Mesodermal cell (in vitro differentiated cells): ENCODE data around the gene CD300A.

Experiments
- H3K27ac ChIP-seq: 2 replicates; pipeline ENCODE4 v1.7.0; 2013; ENCODE audit warnings: mild to moderate bottlenecking, low read depth, low read length, moderate library complexity; ENCODE audit not compliant: severe bottlenecking
- H3K36me3 ChIP-seq: 2 replicates; pipeline ENCODE4 v1.7.1; 2013; ENCODE audit warnings: mild to moderate bottlenecking, low read length, moderate library complexity; ENCODE audit not compliant: control insufficient read depth, insufficient read depth
- H3K4me1 ChIP-seq: one replicate; pipeline ENCODE4 v1.7.1; 2013; ENCODE audit warnings: mild to moderate bottlenecking, low read length; ENCODE audit not compliant: insufficient read depth, control insufficient read depth, poor library complexity, severe bottlenecking
- H3K4me3 ChIP-seq: 2 replicates; pipeline ENCODE4 v1.7.0; 2013; ENCODE audit warnings: low read length, control low read depth, mild to moderate bottlenecking; ENCODE audit not compliant: insufficient read depth, poor library complexity, severe bottlenecking; ENCODE audit errors: extremely low read depth
- H3K9me3 ChIP-seq: 2 replicates; pipeline ENCODE4 v1.7.1; 2013; ENCODE audit warnings: mild to moderate bottlenecking, low read length, moderate library complexity; ENCODE audit not compliant: control insufficient read depth
- WGBS, 2 experiments: methylation state at CpG; one replicate each; pipeline ENCODE4 v1.1.5; 2013; ENCODE audit warnings: missing lambda C conversion rate in 2 of 2; ENCODE audit not compliant: insufficient coverage in 2 of 2; 5-methylcytosine and 5-hydroxymethylcytosine counted together

The CD300A gene

DNA sequence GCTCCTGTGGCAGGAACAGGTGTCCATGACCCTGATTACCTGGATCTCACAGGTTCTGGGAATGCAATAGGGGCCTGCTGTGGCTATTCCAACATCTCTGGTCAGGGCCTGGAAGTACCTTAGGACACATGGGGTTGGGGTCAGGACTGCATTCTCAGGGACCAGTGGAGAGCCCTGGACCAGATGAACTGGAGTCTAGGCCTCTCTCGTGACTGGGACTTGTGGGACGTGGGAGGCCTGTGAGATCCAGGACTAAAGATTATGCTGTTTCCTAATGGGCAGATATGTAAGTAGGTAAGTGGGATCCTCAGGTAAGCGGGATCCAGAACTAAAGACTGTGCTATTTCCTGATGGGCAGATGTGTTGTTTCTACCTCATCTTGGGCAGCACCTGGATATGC, 16.2 kb upstream of the CD300A start:
- WGBS, 2 experiments: 89 to 91% methylated on average over 3 of the region's 3 CpGs
- peaks cover 14% of the 10 kb centered on the region for H3K4me1 ChIP-seq
- no peaks in the 10 kb centered on the region for H3K9me3 ChIP-seq
- no peak overlapping the region for H3K4me3 ChIP-seq
- peaks cover 44% of the 10 kb centered on the region for H3K36me3 ChIP-seq
- H3K27ac ChIP-seq: no peak overlapping the region

DNA sequence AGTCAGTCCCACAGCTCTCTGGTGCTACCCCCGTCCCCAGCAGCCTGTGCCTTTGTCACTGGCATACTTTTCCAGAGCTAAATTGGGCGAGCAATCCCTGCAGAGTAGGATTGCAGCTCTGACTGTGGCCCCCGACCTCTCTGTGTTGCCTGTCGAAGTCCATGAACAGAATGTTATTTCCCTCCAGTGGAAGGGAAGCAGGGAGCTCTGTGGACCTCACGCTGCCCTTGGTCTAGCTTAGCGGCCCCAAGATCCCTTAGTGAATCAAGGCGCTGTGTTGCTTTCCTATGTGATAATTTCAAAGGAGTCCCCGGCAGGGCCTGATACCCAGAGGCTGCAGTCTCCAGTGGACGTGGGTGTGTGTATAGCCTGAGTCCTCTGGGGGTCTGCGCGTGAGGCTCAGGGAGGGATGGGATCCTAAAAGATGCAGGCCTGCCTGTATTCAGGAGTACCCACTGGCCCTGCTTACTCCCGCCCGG, 15.5 kb upstream of the CD300A start:
- H3K4me3 ChIP-seq: no peak overlapping the region
- H3K9me3 ChIP-seq: no peaks in the 10 kb centered on the region
- peaks cover 38% of the 10 kb centered on the region for H3K36me3 ChIP-seq
- WGBS, 2 experiments: 95% methylated on average over 12 to 13 of the region's 13 CpGs
- peaks cover 17% of the 10 kb centered on the region for H3K4me1 ChIP-seq
- H3K27ac ChIP-seq: no peak overlapping the region

DNA sequence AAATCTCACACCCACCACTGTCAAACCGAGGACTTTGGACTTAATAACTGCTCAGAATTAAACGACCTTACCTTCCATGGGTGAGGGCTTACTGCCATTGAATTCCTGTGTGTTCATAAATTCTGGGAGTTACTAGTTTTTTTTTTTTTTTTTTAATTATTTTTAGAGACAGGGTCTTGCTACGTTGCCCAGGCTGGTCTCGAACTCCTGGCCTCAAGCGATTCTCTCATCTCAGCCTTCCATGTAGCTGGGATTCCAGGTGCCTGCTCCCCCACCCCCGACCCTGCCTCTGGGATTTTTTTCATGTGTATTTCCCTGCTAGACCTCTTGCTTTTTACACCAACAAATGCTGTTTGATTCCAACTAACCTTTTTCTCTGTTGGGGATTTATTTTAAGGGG, 14.9 kb upstream of the CD300A start:
- 92 to 100% methylated on average over 3 to 4 of the region's 6 CpGs for WGBS, 2 experiments
- Histone ChIP-seq H3K9me3 (no peaks in the 10 kb centered on the region), H3K36me3 (peaks cover 35% of the 10 kb centered on the region), H3K4me3 (no peak overlapping the region), H3K4me1 (peaks cover 17% of the 10 kb centered on the region), H3K27ac (no peak overlapping the region)

DNA sequence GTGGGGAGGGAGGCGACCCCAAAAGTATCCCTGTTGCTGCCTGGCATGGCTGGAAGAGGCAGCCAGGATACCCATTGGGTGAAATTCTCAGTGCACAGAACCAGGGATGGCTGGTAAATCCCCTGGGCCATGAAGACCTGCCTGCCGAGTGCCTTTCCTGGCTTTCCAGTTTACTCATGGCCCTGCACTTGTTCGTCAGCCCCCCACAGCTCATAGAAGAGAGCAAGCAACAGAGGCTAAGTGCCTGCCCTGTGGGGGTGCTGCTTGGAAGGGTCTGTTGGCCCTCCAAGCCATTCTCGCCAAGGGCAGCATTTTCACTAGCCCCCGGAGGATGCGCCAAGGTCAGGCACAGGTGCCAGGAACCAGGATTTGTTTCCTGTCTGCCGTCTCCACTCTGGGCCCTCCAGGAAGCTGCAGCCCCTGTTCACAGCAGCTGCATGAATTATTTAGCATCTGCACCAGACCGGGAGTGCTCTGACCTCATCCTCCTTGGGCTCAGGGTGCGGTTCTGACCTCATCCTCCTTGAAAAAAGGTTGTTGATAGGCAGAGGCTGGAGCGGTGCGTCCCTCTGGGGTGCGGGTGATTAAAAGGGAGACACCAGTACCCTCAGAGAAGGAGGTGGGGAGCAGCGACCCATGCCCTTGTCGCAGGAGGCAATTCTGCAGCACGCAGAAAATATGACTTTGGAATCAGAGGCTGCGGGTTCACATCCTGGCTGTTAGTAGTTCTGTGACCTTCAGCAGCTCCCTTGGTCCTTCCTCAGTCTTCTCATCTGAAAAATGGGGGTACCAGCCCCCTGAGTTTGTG, 14.2 kb upstream of the CD300A start:
- H3K27ac ChIP-seq: no peak overlapping the region
- 34 to 40% methylated on average over 15 to 16 of the region's 16 CpGs for WGBS, 2 experiments
- H3K9me3 ChIP-seq: no peaks in the 10 kb centered on the region
- peaks cover 17% of the 10 kb centered on the region for H3K4me1 ChIP-seq
- H3K4me3 ChIP-seq: no peak overlapping the region
- peaks cover 28% of the 10 kb centered on the region for H3K36me3 ChIP-seq

DNA sequence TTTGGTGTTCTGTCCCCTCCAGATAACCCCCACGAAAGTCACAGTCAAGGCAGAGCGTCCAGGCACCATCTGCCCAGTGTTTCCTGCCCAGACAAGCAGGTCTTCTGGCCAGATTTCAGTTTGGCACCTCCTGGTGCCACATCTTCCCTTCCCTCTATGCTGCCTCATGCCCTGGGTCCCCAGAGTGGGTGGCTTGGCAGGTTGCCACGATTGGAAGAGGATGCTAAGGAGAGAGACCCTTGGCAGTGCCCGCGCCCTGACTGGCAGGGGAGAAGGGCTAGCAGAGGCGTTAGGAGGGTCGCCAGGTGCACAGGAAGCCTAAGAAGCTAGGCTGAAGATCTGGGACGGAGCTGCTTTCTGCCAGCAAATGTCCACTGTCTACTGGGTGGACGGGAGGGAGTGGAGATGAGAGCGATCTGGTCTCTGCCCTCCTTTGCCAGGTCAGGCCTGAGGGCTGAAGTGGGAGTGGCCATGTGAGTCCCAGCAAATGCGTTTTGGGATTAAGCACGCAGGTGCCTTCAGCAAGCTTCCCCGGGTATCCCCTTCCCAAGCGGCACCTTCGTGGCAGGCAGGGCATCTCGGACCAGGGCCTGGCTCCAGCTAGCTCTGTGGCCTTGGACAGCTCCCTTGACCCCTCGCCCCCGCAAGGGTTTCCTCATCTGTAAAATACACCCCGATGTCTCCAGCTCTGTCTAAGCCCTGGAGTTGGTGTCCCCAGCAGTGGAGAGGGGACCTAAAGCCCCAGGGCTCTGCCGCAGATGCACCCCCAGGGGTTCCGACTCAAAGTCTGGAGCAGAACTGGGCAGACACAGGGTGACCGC, 13.4 kb upstream of the CD300A start:
- Histone ChIP-seq H3K9me3 (no peaks in the 10 kb centered on the region), H3K4me3 (peak overlapping the region; percentile 33), H3K36me3 (peaks cover 20% of the 10 kb centered on the region), H3K27ac (no peak overlapping the region), H3K4me1 (peaks cover 17% of the 10 kb centered on the region)
- WGBS, 2 experiments: 32 to 33% methylated on average over 16 to 22 of the region's 22 CpGs

DNA sequence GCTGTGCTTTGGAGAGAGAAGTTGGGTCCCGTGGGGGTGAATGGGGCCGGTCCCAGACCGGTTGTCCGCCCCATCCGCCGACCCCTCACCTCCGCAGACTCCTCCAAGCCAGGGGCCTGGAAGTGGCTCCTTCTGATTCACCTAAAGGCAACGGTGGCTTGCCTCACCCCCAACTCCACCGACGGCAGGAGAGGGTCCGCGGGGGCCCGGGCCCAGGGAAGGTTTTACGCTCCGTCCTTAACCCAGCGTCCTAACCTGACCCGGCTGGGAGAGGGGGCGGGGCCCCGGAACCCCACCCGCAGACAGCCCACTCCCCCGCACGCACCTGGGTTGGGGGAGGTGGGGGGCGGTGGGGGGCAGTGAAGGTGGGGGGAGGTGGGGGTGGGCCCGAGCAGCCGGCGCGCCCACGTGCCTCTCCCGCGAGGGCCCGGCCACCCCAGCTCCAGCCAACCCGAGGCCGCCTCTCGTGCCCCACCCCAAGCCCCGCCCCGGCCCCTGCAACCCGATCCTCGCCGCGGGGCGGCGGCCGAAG, 12.7 kb upstream of the CD300A start:
- Histone ChIP-seq H3K4me1 (peaks cover 17% of the 10 kb centered on the region), H3K36me3 (peaks cover 15% of the 10 kb centered on the region), H3K9me3 (no peaks in the 10 kb centered on the region), H3K4me3 (peak overlapping the region; percentile 33), H3K27ac (no peak overlapping the region)
- 0 to 3% methylated on average over 2 to 20 of the region's 43 CpGs for WGBS, 2 experiments

DNA sequence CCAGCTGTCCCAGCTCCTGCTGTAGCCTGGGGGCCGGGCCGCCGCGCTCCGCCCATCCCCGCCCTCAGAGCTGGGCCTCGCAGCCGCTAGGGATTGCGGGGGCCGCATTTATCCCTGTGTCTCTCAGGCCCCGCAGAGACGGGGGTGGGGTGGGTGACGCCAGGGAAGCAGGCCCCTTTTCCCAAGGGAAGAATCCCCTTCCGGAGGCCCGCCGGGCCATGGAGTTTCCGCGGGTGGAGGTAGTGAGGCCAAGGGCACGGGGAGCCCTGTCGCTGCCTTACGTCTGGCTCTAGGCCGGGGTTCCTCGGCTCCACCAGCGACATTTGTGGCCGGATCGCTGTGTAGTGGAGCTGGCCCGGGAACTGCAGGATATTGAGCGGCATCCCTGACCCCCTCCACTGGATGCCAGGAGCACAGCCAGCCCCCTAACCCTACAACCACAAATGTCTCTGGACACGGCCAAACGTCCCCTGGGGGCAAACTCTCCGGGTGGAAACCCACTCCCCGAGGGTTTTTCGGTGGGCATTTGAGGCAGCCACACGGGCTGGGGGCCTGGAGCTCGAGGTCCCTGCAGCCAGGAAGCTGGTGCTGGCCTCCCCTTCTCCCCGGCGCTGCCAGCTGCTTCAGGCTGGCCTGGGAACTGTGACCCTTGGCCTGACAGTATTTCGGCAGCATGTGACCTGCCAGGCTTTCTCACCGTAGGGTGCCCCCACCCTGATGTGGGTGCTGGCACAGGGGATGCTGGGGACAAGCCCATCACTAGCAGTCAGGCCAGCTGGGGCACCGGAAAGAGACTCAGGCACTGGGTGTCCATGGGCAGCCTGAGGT, 12.0 kb upstream of the CD300A start:
- WGBS, 2 experiments: 7 to 8% methylated on average over 26 to 36 of the region's 40 CpGs
- Histone ChIP-seq H3K9me3 (no peaks in the 10 kb centered on the region), H3K27ac (peak overlapping the region; percentile 58), H3K4me1 (peaks cover 17% of the 10 kb centered on the region), H3K4me3 (no peak overlapping the region), H3K36me3 (peaks cover 8% of the 10 kb centered on the region)

DNA sequence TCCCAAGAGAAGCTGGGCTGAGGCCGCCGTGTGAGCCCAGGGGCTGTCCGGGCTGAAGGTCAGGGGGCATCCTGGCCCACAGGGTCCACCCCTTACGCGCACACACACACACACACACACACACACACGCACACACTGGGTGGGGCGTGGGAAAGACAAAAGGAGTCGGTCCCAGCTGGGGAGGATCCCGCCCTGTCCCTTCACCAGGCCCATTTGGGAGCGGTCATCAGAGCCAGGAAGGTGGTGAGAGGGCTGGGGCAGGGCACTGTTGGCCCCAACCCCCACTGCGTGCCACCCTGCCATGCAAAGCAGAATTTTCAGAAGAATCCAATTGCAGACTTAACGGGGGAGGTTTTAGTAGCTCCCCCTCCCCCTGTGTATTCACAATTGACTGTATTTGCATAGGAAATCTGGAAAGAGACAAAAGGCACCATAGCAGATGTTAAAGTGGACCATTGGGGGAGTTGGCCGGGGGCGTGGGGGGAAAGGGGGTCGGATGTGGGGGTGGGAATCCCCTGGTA, 11.3 kb upstream of the CD300A start:
- Histone ChIP-seq H3K36me3 (peaks cover 1% of the 10 kb centered on the region), H3K4me1 (peaks cover 17% of the 10 kb centered on the region), H3K27ac (peak overlapping the region; percentile 58), H3K4me3 (no peak overlapping the region), H3K9me3 (no peaks in the 10 kb centered on the region)
- WGBS, 2 experiments: 52 to 60% methylated on average over 1 to 5 of the region's 15 CpGs

DNA sequence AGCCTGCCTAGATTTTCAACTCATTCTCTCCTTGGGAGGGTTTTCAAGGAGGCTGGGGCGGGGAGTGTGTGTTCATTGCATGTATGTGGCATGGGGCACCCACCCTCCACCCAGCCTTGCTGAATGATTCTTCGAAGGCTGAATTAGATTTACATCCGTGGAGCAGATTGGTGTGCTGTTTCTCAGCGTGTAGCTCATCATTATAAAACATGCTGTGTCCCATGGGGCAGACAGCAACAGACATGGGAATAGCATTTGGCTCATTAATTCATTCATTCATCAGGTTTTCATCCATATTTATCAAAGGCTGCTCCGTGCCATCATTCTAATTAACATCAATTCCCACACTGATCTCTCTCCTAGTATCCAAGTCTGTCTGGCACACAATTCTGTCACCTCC, 10.6 kb upstream of the CD300A start:
- Histone ChIP-seq H3K27ac (no peak overlapping the region), H3K4me1 (peaks cover 17% of the 10 kb centered on the region), H3K4me3 (no peak overlapping the region), H3K9me3 (no peaks in the 10 kb centered on the region), H3K36me3 (no peaks in the 10 kb centered on the region)
- 89 to 94% methylated on average over 4 of the region's 5 CpGs for WGBS, 2 experiments
